GM12873 (cell line): ENCODE results near the gene UBE3B.

ENCODE experiments used
- CTCF ChIP-seq: IDR thresholded peaks from 2 replicates; pipeline ENCODE4 v1.5.1; 2012; ENCODE audit warnings: low read depth, mild to moderate bottlenecking, moderate library complexity, low read length, control low read depth; ENCODE audit not compliant: insufficient read depth; ENCODE audit errors: missing control alignments

Gene UBE3B

GRCh38 chr12:109501299-109501698 lies 23.9 kb downstream of the UBE3B start:
- no peak for TF ChIP-seq CTCF

- no peak for TF ChIP-seq CTCF
Measured at GRCh38 chr12:109502332-109502731, 24.9 kb downstream of the UBE3B start.

DNA sequence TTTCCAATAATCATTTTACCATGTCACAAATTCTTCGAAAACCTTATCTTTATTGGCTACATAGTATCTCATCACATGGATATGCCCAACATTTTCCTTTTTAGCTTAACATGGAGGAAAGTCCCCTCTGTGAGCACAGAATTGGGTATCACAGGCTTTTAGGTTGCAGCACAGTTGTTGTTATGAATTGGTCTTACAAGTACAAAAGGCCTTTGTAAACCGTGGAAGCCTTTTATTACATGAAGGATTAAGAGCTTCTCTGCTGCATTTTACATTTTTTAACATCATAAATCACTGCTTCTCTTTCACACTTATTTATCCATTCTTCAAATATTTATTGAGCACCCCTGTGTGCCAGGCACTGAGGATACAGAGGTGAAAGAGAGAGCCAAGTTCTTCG lies 26.2 kb downstream of the UBE3B start:
- TF ChIP-seq CTCF = no peak

- TF ChIP-seq CTCF = no peak
Measured at GRCh38 chr12:109504068-109504467, 26.6 kb downstream of the UBE3B start.

- no peak for TF ChIP-seq CTCF
Measured at GRCh38 chr12:109510196-109510595, 32.8 kb downstream of the UBE3B start.

GRCh38 chr12:109512608-109513007 lies 35.2 kb downstream of the UBE3B start:
- no peak for TF ChIP-seq CTCF

GRCh38 chr12:109513051-109513450 lies 35.6 kb downstream of the UBE3B start:
- no peak for TF ChIP-seq CTCF
